Karpas-422 (cell line): ENCODE measurements around the gene SLC26A3. TPM values are rescaled to one million over a fixed set of nuclear protein-coding genes. Genes with fewer than 3 reads are reported as not detected.

Experiments used
- DNase-seq: peaks from one replicate; pipeline ENCODE4 v3.0.0-alpha.2; 2015
- H2AFZ ChIP-seq: fragments of 200-600 bp; sonication (generic); 2 replicates; pipeline ENCODE4 v1.6.1; 2014; ENCODE audit warnings: antibody characterized with exemption, low read length, mixed read lengths
- H3K27ac ChIP-seq: fragments of 200-600 bp; sonication (generic); 2 replicates; pipeline ENCODE4 v1.5.1; 2014; ENCODE audit warnings: mild to moderate bottlenecking, low read length, moderate library complexity
- H3K27me3 ChIP-seq: fragments of 200-600 bp; sonication (generic); 2 replicates; pipeline ENCODE4 v1.6.1; 2014; ENCODE audit warnings: low read length, mixed read lengths
- H3K36me3 ChIP-seq: fragments of 200-600 bp; sonication (generic); 2 replicates; pipeline ENCODE4 v1.6.1; 2014; ENCODE audit warnings: low read length, mixed read lengths; ENCODE audit not compliant: insufficient read depth
- H3K4me1 ChIP-seq: fragments of 200-600 bp; sonication (generic); 2 replicates; pipeline ENCODE4 v1.6.1; 2014; ENCODE audit warnings: mild to moderate bottlenecking, low read length, mixed read lengths
- H3K4me2 ChIP-seq: fragments of 200-600 bp; sonication (generic); 2 replicates; pipeline ENCODE4 v1.6.1; 2014; ENCODE audit warnings: low read length, low read depth, mild to moderate bottlenecking; ENCODE audit not compliant: poor library complexity, severe bottlenecking
- H3K4me3 ChIP-seq: fragments of 200-600 bp; sonication (generic); 2 replicates; pipeline ENCODE4 v1.5.1; 2014; ENCODE audit warnings: mild to moderate bottlenecking, antibody characterized with exemption, low read length, mixed read lengths
- H3K79me2 ChIP-seq: fragments of 200-600 bp; sonication (generic); 2 replicates; pipeline ENCODE4 v1.6.1; 2014; ENCODE audit warnings: mild to moderate bottlenecking, low read length, mixed read lengths
- H3K9ac ChIP-seq: fragments of 200-600 bp; sonication (generic); 2 replicates; pipeline ENCODE4 v1.6.0; 2014; ENCODE audit warnings: low read length
- H3K9me2 ChIP-seq: fragments of 200-600 bp; sonication (generic), shearing (Covaris generic); replicated peaks from 2 replicates; pipeline ENCODE4 v1.6.0; 2014; ENCODE audit warnings: mild to moderate bottlenecking, low read length, moderate library complexity; ENCODE audit not compliant: insufficient read depth
- H3K9me3 ChIP-seq: fragments of 300-700, 200-600 bp; sonication (generic); 2 replicates; pipeline ENCODE4 v1.6.1; 2014; ENCODE audit warnings: low read length, mixed read lengths
- H4K20me1 ChIP-seq: fragments of 200-600 bp; sonication (generic); 2 replicates; pipeline ENCODE4 v1.6.1; 2014; ENCODE audit warnings: mild to moderate bottlenecking, antibody characterized with exemption, low read length, low read depth; ENCODE audit not compliant: insufficient read depth
- total RNA-seq: library from RNA; depleted of rRNA; stranded (reverse); fragments of >200 nt; shearing (Covaris generic); gene quantifications from 2 replicates; pipeline ENCODE4 v1.2.3, GENCODE V29; 2014; ENCODE audit warnings: low replicate concordance

SLC26A3 gene
- total RNA-seq, 1 experiment from 2014 or later: not detected

DNA sequence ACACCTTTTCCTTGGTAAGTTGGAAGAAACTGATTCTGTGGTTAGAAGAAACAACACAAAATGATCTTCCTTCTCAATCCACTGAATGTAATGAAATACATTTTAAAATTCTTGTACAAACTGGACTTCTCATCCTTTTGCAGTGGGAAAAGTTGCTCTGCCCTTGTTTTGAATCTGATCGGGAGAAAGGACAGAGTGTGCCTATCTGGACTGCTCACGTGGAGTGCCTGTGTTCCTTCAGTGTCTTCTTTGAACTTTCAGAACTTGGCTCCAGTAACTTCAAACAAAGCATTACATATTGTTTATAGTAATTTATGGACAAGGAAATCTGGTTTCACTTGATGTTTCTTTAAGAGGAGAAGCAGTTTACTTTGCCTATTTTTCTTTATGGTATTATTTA, 17.1 kb downstream of the SLC26A3 start:
- no peak overlapping the region for H3K9ac ChIP-seq
- no peaks in the 10 kb centered on the region for H3K9me2 ChIP-seq
- no peaks in the 10 kb centered on the region for H3K36me3 ChIP-seq
- no peaks in the 10 kb centered on the region for H3K79me2 ChIP-seq
- H3K27ac ChIP-seq: no peak overlapping the region
- no peaks in the 10 kb centered on the region for H3K4me1 ChIP-seq
- no peak overlapping the region for H3K4me3 ChIP-seq
- no peaks in the 10 kb centered on the region for H3K9me3 ChIP-seq
- H3K4me2 ChIP-seq: no peak overlapping the region
- DNase-seq: no peak
- H2AFZ ChIP-seq: no peak overlapping the region
- H3K27me3 ChIP-seq: 0 out of 2 replicates have a peak, but pooled peaks cover 2% of the 10 kb centered on the region
- H4K20me1 ChIP-seq: no peaks in the 10 kb centered on the region

- Histone ChIP-seq H3K79me2 (no peaks in the 10 kb centered on the region), H3K9me2 (no peaks in the 10 kb centered on the region), H3K4me3 (no peak overlapping the region), H4K20me1 (no peaks in the 10 kb centered on the region), H3K4me1 (no peaks in the 10 kb centered on the region), H2AFZ (no peak overlapping the region), H3K9ac (no peak overlapping the region), H3K9me3 (no peaks in the 10 kb centered on the region), H3K36me3 (no peaks in the 10 kb centered on the region), H3K27ac (no peak overlapping the region), H3K27me3 (0 out of 2 replicates have a peak, but pooled peaks cover 2% of the 10 kb centered on the region), H3K4me2 (no peak overlapping the region)
- DNase-seq: no peak
Observed at GRCh38 chr7:107785170-107785569, 17.9 kb downstream of the SLC26A3 start.

- H3K4me1 ChIP-seq: no peaks in the 10 kb centered on the region
- no peaks in the 10 kb centered on the region for H3K9me2 ChIP-seq
- no peaks in the 10 kb centered on the region for H3K79me2 ChIP-seq
- H2AFZ ChIP-seq: no peak overlapping the region
- H3K27ac ChIP-seq: no peak overlapping the region
- H4K20me1 ChIP-seq: no peaks in the 10 kb centered on the region
- no peak overlapping the region for H3K4me3 ChIP-seq
- H3K9me3 ChIP-seq: no peaks in the 10 kb centered on the region
- H3K4me2 ChIP-seq: no peak overlapping the region
- no peaks in the 10 kb centered on the region for H3K27me3 ChIP-seq
- no peak for DNase-seq
- H3K36me3 ChIP-seq: no peaks in the 10 kb centered on the region
- no peak overlapping the region for H3K9ac ChIP-seq
Observed at GRCh38 chr7:107783648-107784047, 19.4 kb downstream of the SLC26A3 start.

GRCh38 chr7:107782374-107782773, 20.6 kb downstream of the SLC26A3 start:
- Histone ChIP-seq H3K4me3 (no peak overlapping the region), H3K4me1 (no peaks in the 10 kb centered on the region), H4K20me1 (no peaks in the 10 kb centered on the region), H3K79me2 (no peaks in the 10 kb centered on the region), H3K9ac (no peak overlapping the region), H2AFZ (no peak overlapping the region), H3K27ac (no peak overlapping the region), H3K27me3 (no peaks in the 10 kb centered on the region), H3K4me2 (no peak overlapping the region), H3K9me2 (no peaks in the 10 kb centered on the region), H3K9me3 (no peaks in the 10 kb centered on the region), H3K36me3 (no peaks in the 10 kb centered on the region)
- DNase-seq: no peak

GRCh38 chr7:107779647-107780099, 23.4 kb downstream of the SLC26A3 start:
- Histone ChIP-seq H3K9ac (no peak overlapping the region), H3K9me3 (no peaks in the 10 kb centered on the region), H3K4me3 (no peak overlapping the region), H3K4me2 (no peak overlapping the region), H2AFZ (no peak overlapping the region), H3K27me3 (no peaks in the 10 kb centered on the region), H3K4me1 (no peaks in the 10 kb centered on the region), H3K79me2 (no peaks in the 10 kb centered on the region), H3K9me2 (no peaks in the 10 kb centered on the region), H3K27ac (no peak overlapping the region), H3K36me3 (no peaks in the 10 kb centered on the region), H4K20me1 (no peaks in the 10 kb centered on the region)
- DNase-seq: no peak

DNA sequence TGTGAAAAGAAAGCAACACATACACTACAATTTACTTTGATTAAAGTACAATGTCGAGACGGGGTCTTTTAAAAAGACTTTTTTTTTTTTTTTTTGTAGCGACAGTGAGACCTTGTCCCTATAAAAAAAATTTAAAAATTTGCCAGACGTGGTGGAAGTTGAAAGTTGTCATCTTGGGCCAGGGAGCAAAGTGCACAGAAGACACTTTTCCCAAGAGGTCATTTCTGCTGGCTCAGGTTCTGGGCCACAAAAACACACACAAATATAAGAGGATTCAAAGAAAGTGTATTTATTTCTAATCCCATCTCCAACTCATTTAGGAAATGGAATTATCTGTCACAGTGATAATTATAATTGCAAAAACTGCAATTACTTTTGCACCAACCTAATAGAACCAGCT, 24.7 kb downstream of the SLC26A3 start:
- Histone ChIP-seq H3K9ac (no peak overlapping the region), H3K4me3 (no peak overlapping the region), H3K4me1 (no peaks in the 10 kb centered on the region), H3K9me2 (no peaks in the 10 kb centered on the region), H3K9me3 (no peaks in the 10 kb centered on the region), H3K27ac (no peak overlapping the region), H3K27me3 (no peaks in the 10 kb centered on the region), H2AFZ (no peak overlapping the region), H4K20me1 (no peaks in the 10 kb centered on the region), H3K4me2 (no peak overlapping the region), H3K36me3 (no peaks in the 10 kb centered on the region), H3K79me2 (no peaks in the 10 kb centered on the region)
- DNase-seq: no peak

DNA sequence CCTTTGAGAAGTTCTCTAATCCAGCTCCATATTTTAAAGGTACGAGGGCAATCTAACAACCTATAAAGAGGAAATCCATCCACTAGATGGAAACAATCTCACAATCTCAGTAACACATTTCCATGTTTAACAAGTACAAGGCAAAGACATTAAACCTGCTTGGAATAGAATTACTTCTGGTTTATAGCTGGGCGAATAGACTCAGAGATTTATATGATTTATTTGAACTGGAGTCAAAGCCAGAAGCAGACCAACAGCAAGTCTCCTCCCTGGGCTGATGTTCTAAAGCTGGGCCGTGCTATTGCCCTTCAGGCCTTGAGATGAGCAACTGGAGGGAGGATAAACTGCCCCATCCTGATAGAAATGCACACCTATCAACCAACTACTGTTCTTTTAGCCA, 25.3 kb downstream of the SLC26A3 start:
- no peak overlapping the region for H3K27ac ChIP-seq

GRCh38 chr7:107773027-107773426, 30.0 kb downstream of the SLC26A3 start:
- Histone ChIP-seq H3K27ac (no peak overlapping the region), H3K4me1 (no peaks in the 10 kb centered on the region), H4K20me1 (no peaks in the 10 kb centered on the region), H3K9ac (no peak overlapping the region), H3K4me2 (no peak overlapping the region), H3K9me3 (no peaks in the 10 kb centered on the region), H3K4me3 (no peak overlapping the region), H3K9me2 (no peaks in the 10 kb centered on the region), H3K36me3 (no peaks in the 10 kb centered on the region), H3K79me2 (no peaks in the 10 kb centered on the region), H3K27me3 (no peaks in the 10 kb centered on the region), H2AFZ (no peak overlapping the region)
- no peak for DNase-seq

More for the DNA sequence above, 25.3 kb downstream of the SLC26A3 start:
- no peak overlapping the region for H3K9ac ChIP-seq
- no peak overlapping the region for H3K4me2 ChIP-seq
- no peaks in the 10 kb centered on the region for H3K9me3 ChIP-seq
- no peaks in the 10 kb centered on the region for H3K27me3 ChIP-seq
- H3K9me2 ChIP-seq: no peaks in the 10 kb centered on the region
- no peaks in the 10 kb centered on the region for H3K79me2 ChIP-seq
- no peaks in the 10 kb centered on the region for H4K20me1 ChIP-seq
- H3K36me3 ChIP-seq: no peaks in the 10 kb centered on the region
- no peak overlapping the region for H2AFZ ChIP-seq
- DNase-seq: no peak
- H3K4me3 ChIP-seq: no peak overlapping the region
- no peaks in the 10 kb centered on the region for H3K4me1 ChIP-seq

GRCh38 chr7:107768263-107768662, 34.8 kb downstream of the SLC26A3 start:
- Histone ChIP-seq H2AFZ (no peak overlapping the region), H4K20me1 (no peaks in the 10 kb centered on the region), H3K9ac (no peak overlapping the region), H3K9me3 (no peaks in the 10 kb centered on the region), H3K4me3 (no peak overlapping the region), H3K36me3 (no peaks in the 10 kb centered on the region), H3K27ac (no peak overlapping the region), H3K79me2 (no peaks in the 10 kb centered on the region), H3K4me1 (no peaks in the 10 kb centered on the region), H3K9me2 (no peaks in the 10 kb centered on the region), H3K27me3 (no peaks in the 10 kb centered on the region), H3K4me2 (no peak overlapping the region)
- no peak for DNase-seq
